Activated T-helper 2 cell treated with anti-CD3 and anti-CD28 coated beads, Interferon-gamma antibody, Interleukin-2, Interleukin-4, amounts not matched to agents 10 μg/mL and 5 μg/mL and 100 μg/mL, durations not matched to agents 14 hours and 24 hours and 36 hours (primary cell): Measurements from ENCODE around the gene SKOR1. TPM values are rescaled to one million over a fixed set of nuclear protein-coding genes. Genes with fewer than 3 reads are reported as not detected.

Experiments used
- DNase-seq: peaks from one replicate; pipeline ENCODE4 v3.0.0; 2021; ENCODE audit warnings: low spot score
- H3K27ac Mint-ChIP-seq: one replicate; pipeline ENCODE4 v1.8.0; 2021; ENCODE audit warnings: mixed read lengths
- H3K27me3 Mint-ChIP-seq: one replicate; pipeline ENCODE4 v1.8.0; 2021; ENCODE audit warnings: low read depth, mixed read lengths
- H3K36me3 Mint-ChIP-seq: one replicate; pipeline ENCODE4 v1.8.0; 2021; ENCODE audit warnings: low read depth, mixed read lengths
- H3K4me1 Mint-ChIP-seq: one replicate; pipeline ENCODE4 v1.8.0; 2021; ENCODE audit warnings: low read depth, mixed read lengths
- H3K4me3 Mint-ChIP-seq: one replicate; pipeline ENCODE4 v1.8.0; 2021; ENCODE audit warnings: low read depth, mild to moderate bottlenecking, moderate library complexity, mixed read lengths
- H3K9me3 Mint-ChIP-seq: one replicate; pipeline ENCODE4 v1.8.0; 2021; ENCODE audit warnings: mixed read lengths
- intact Hi-C: fragments of 100-400 bp; cut with micrococcal nuclease; formaldehyde crosslinking; loops from one replicate; pipeline ENCODE4 v1.15.1; 2023
- total RNA-seq: library from RNA; stranded (reverse); gene quantifications from 2 replicates; pipeline ENCODE4 v1.2.3, GENCODE V29; 2022

SKOR1 gene
- total RNA-seq, 1 donor from 2014 or later, result 0.21 TPM

DNA sequence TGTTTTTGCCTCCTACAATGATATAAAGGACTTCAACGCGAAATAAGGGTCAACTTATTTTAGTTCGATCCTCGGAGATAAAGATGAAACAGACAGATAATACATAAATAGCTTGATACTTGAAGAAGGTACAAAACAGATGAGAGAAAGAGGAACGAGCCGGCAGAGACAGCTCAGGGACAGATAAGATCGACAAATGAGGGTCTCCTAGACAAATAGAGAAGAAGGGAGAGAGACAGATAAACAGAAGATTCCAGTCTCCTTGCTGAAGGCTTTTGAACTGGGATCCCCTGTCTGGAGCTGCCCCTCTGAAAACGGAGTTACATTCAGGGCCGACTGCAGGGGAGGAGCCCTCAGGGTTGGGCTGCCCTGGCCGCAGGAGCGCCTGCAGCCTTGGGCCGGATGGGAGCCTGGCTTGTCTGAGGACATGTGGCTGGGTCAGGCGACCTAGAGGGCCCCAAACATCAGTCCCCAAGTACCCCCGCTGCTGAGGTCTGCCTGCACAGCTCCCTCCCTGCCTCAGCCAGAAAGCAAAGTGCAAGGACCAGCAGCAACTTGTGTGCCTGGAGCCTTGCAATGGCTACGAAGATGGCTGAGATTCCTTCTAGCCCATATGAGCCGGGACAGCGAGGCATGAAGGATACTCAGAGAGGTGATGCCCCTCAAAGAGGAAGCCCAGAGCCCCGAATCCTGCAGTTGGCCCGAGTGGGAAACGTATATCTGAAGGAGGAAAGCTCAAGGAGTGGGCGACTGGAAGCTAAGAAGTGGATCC, 926 bp upstream of the SKOR1 start:
- Mint-ChIP-seq H3K27me3 (peaks cover 70% of the 10 kb centered on the region), H3K4me3 (peak overlapping the region; percentile 55), H3K27ac (peak overlapping the region; percentile 51), H3K9me3 (no peaks in the 10 kb centered on the region), H3K36me3 (peaks cover 3% of the 10 kb centered on the region), H3K4me1 (peaks cover 15% of the 10 kb centered on the region)
- no peak for DNase-seq
- intact Hi-C loops, result no loop called here

DNA sequence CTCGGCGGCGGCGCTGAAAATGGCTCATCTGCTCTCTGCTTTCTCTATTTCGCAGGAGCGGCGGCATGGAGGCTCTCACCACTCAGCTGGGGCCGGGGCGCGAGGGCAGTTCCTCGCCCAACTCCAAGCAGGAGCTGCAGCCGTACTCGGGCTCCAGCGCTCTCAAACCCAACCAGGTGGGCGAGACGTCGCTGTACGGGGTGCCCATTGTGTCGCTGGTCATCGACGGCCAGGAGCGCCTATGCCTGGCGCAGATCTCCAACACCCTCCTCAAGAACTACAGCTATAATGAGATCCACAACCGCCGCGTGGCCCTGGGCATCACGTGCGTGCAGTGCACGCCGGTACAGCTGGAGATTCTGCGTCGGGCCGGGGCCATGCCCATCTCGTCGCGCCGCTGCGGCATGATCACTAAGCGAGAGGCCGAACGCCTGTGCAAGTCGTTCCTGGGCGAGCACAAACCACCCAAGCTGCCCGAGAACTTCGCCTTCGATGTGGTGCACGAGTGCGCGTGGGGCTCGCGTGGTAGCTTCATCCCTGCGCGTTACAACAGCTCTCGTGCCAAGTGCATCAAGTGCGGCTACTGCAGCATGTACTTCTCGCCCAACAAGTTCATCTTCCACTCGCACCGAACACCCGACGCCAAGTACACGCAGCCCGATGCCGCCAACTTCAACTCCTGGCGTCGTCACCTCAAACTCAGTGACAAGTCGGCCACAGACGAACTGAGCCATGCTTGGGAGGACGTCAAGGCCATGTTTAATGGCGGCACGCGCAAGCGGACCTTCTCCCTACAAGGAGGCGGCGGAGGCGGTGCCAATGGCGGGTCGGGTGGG, 790 bp downstream of the SKOR1 start:
- Mint-ChIP-seq H3K4me3 (no peak overlapping the region), H3K36me3 (peaks cover 3% of the 10 kb centered on the region), H3K4me1 (peaks cover 15% of the 10 kb centered on the region), H3K9me3 (no peaks in the 10 kb centered on the region), H3K27ac (peak overlapping the region; percentile 55), H3K27me3 (peaks cover 68% of the 10 kb centered on the region)
- intact Hi-C loops, result no loop called here
- DNase-seq, result no peak

- no peak for DNase-seq
- Mint-ChIP-seq H3K36me3 (peaks cover 3% of the 10 kb centered on the region), H3K27ac (no peak overlapping the region), H3K9me3 (no peaks in the 10 kb centered on the region), H3K4me1 (peaks cover 13% of the 10 kb centered on the region), H3K27me3 (peaks cover 67% of the 10 kb centered on the region), H3K4me3 (no peak overlapping the region)
- intact Hi-C loops, result no loop called here
These were observed 1.6 kb downstream of the SKOR1 start for GRCh38 chr15:67826717-67827561.

GRCh38 chr15:67827562-67828277, 2.4 kb downstream of the SKOR1 start:
- intact Hi-C loops, result no loop called here
- no peaks in the 10 kb centered on the region for H3K9me3 Mint-ChIP-seq
- peaks cover 66% of the 10 kb centered on the region for H3K27me3 Mint-ChIP-seq
- no peak overlapping the region for H3K27ac Mint-ChIP-seq
- H3K4me3 Mint-ChIP-seq, result no peak overlapping the region
- no peak for DNase-seq
- peaks cover 3% of the 10 kb centered on the region for H3K36me3 Mint-ChIP-seq
- peaks cover 13% of the 10 kb centered on the region for H3K4me1 Mint-ChIP-seq

DNA sequence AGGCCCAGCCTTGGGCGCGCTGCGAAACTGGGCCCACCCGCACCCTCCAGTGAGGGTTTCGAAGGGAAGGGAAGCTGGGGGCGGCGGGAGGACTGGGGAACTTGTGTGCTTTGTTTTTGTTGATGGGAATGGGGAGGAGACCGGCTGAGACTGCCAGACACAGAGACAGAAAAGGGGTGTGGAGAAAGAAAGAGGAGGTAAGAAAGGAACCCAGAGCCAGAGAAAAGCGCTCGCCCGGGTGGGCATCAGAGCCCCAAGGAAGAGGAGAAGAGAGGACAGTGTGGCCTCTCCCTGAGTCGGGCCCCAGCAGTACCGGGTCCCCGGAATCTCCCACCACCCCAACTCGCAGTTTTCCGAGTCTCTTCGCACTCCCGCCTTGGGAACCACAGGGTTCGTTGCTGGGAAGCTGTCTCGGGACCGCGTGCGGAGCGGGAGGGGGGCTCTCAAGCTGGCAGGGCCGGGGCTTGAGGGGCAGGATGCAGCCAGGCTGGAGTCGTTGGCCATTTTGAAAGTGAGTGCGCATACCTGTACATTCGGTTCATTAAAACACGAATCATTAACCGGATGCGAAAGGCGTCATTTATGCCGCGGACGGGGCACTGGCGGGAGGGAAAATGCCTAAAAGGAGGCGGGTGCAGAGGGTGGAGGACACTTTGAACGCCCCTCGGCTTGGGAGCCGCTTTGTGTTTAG, 3.1 kb downstream of the SKOR1 start:
- Mint-ChIP-seq H3K9me3 (no peaks in the 10 kb centered on the region), H3K4me1 (peaks cover 17% of the 10 kb centered on the region), H3K4me3 (no peak overlapping the region), H3K27me3 (peaks cover 70% of the 10 kb centered on the region), H3K27ac (peak overlapping the region; percentile 65), H3K36me3 (peaks cover 3% of the 10 kb centered on the region)
- intact Hi-C loops, result no loop called here
- no peak for DNase-seq

GRCh38 chr15:67828969-67829646, 3.8 kb downstream of the SKOR1 start:
- H3K4me3 Mint-ChIP-seq, result no peak overlapping the region
- peaks cover 70% of the 10 kb centered on the region for H3K27me3 Mint-ChIP-seq
- peaks cover 3% of the 10 kb centered on the region for H3K36me3 Mint-ChIP-seq
- no peak for DNase-seq
- H3K9me3 Mint-ChIP-seq, result no peaks in the 10 kb centered on the region
- intact Hi-C loops, result no loop called here
- no peak overlapping the region for H3K27ac Mint-ChIP-seq
- H3K4me1 Mint-ChIP-seq, result peaks cover 14% of the 10 kb centered on the region

DNA sequence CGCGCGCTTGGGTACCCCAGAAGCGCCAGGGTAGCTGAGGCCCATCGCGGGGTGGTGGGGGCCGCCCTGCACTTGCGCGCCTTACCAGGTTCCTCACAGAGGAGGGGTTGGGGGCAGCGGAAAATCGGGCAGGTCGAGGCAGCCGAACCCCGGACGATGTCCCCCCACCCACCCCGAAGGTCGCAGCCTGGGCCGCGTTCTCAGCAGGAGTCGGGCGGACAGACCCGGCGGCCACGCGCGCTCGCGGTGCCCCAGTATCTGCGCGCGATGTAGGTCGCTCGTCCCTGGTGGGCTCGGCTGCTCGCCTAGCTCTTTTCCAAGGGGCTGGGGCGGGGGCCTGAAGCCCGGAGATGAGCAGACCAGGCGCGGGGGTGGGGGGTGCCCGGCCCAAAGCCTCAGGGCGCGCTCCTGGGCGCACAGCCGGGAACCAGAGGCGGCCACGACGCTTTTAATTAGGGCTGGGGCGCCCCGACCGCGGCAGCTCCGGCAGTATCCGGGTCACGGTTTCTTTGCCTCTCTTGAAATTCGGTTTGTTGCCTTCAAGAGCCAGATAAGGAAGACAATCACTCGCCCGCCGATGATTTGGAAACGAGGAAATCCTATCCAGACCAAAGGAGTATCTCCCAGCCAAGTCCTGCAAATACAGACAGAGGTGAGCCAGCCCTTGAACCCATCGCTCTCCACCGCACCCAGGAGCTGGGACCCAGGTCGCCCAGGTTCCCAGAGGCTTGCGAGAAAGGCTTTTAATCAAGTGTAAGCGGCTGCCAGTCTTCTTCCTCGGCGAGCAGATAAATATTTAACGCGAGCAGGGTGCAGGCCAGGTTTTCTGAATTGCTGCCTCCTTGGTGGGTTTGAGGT, 4.6 kb downstream of the SKOR1 start:
- Mint-ChIP-seq H3K4me1 (peaks cover 15% of the 10 kb centered on the region), H3K27me3 (peaks cover 70% of the 10 kb centered on the region), H3K4me3 (no peak overlapping the region), H3K9me3 (no peaks in the 10 kb centered on the region), H3K36me3 (peaks cover 3% of the 10 kb centered on the region), H3K27ac (no peak overlapping the region)
- DNase-seq, result no peak
- intact Hi-C loops, result loop anchor here (10.0 kb wide), 1 partner anchor 525 kb away; no protein-coding TSS in a partner anchor

- H3K27me3 Mint-ChIP-seq, result peaks cover 70% of the 10 kb centered on the region
- no peak for DNase-seq
- no peak overlapping the region for H3K4me3 Mint-ChIP-seq
- no peak overlapping the region for H3K27ac Mint-ChIP-seq
- H3K36me3 Mint-ChIP-seq, result no peaks in the 10 kb centered on the region
- H3K9me3 Mint-ChIP-seq, result no peaks in the 10 kb centered on the region
- intact Hi-C loops, result loop anchor here (10.0 kb wide), 1 partner anchor 527 kb away; no protein-coding TSS in a partner anchor
- peaks cover 19% of the 10 kb centered on the region for H3K4me1 Mint-ChIP-seq
These were observed 6.1 kb downstream of the SKOR1 start for GRCh38 chr15:67831363-67831762.

DNA sequence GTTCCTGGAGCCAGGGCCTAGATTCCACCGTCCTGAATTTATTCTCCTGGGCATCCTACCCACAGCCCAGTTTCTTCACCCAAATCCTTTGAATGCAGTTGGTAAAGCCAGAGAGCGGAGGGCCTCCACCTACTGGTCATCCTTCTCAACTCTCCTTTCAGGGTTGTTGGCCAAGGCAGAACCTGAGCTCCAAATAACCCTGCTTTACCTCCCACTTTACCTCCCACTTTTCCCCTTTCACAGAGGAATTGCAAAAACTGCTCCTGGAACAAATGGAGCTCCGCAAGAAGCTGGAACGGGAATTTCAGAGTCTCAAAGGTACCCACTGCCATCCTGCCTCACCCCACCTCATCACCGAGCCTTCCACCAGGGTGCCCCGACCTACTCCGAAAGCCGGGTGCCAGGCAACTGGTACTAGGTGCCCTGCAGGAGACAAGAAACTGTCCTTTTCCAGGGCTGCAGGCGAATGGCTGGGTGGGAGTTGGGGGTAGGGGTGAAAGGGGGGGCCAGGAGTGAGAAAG, 6.8 kb downstream of the SKOR1 start:
- H3K27ac Mint-ChIP-seq, result no peak overlapping the region
- peaks cover 18% of the 10 kb centered on the region for H3K4me1 Mint-ChIP-seq
- H3K4me3 Mint-ChIP-seq, result no peak overlapping the region
- no peaks in the 10 kb centered on the region for H3K9me3 Mint-ChIP-seq
- no peaks in the 10 kb centered on the region for H3K36me3 Mint-ChIP-seq
- intact Hi-C loops, result loop anchor here (10.0 kb wide), 1 partner anchor 527 kb away; no protein-coding TSS in a partner anchor
- H3K27me3 Mint-ChIP-seq, result peaks cover 74% of the 10 kb centered on the region
- DNase-seq, result no peak

DNA sequence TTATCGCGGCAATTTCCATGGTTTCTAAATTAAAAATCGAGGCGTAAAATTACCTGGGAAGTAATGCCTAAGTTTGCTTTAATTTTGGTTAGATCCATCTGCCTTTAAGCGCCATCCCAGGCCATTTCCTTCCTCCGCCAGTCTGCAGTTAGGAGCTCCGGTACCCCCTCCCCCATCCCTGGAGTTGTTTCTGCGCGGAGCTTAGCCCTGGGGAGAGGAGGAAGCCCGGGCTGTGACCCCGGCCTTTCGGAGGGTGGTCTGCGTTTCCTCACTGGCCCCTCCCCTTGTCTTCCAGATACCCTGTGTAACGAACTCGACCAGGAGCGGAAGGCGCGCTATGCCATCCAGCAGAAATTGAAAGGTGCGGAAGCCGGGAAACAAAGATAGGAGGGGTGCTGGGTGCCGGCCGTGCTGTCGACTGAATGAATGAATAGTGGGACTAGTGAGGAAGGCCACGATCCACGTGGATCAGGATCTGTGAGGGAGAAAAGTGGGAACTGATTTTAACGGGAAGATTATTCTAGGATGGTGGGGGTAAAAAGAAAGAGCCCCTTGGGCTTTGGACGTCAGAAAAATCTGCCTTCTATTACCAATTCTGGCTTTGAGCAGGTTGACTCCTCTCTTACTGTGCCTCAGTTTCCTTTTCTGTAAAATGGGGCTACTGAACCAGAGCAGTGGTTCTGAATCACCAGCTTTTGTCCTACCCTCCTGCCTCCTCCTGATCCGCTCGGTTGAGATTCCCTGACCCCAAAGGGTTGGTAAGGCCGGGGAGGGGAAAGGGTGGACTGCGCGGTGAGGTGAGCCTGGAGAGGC, 7.8 kb downstream of the SKOR1 start:
- Mint-ChIP-seq H3K27me3 (peaks cover 82% of the 10 kb centered on the region), H3K4me3 (peak overlapping the region; percentile 20), H3K27ac (no peak overlapping the region), H3K36me3 (no peaks in the 10 kb centered on the region), H3K4me1 (peaks cover 18% of the 10 kb centered on the region), H3K9me3 (no peaks in the 10 kb centered on the region)
- intact Hi-C loops, result loop anchor here (10.0 kb wide), 1 partner anchor 528 kb away; no protein-coding TSS in a partner anchor
- DNase-seq, result no peak
